Measurements from ENCODE around the gene GPD2. TPM values are rescaled to one million over a fixed set of nuclear protein-coding genes. Genes with fewer than 3 reads are reported as not detected.

GPD2 gene
- total RNA-seq, 1 experiment from 2014 or later: 84.6 TPM

Other genes starting within 250 kb of the GPD2 start
- gene NR4A2, start 103.7 kb upstream of the GPD2 start, total RNA-seq (2014; rRNA removed; shearing (Covaris generic)): 0.70 TPM in 1 of 2 replicates, not detected in the other